GM21390 (cell line): ENCODE data around the gene MYH3.

Experiments used
- ATAC-seq: cut with Tn5 transposase; IDR thresholded peaks from one replicate; pipeline ENCODE4 v1.9.1; 2021; ENCODE audit not compliant: unreplicated experiment

Gene MYH3

GRCh38 chr17:10649602-10650001 lies 7.5 kb downstream of the MYH3 start:
- ATAC-seq = no peak

- no peak for ATAC-seq
Measured at GRCh38 chr17:10648956-10649355, 8.2 kb downstream of the MYH3 start.

GRCh38 chr17:10648381-10648780 lies 8.7 kb downstream of the MYH3 start:
- no peak for ATAC-seq

- ATAC-seq = no peak
Measured at GRCh38 chr17:10646392-10646990, 10.6 kb downstream of the MYH3 start.

- ATAC-seq = no peak
Measured at GRCh38 chr17:10640475-10640874, 16.6 kb downstream of the MYH3 start.

- no peak for ATAC-seq
Measured at GRCh38 chr17:10638151-10638550, 19.0 kb downstream of the MYH3 start.

- ATAC-seq = no peak
Measured at GRCh38 chr17:10635290-10635689, 21.8 kb downstream of the MYH3 start.

- peak; percentile 94 for ATAC-seq
Measured at GRCh38 chr17:10633738-10634379, 23.2 kb downstream of the MYH3 start.

GRCh38 chr17:10631701-10632100 lies 25.4 kb downstream of the MYH3 start:
- ATAC-seq = no peak

- no peak for ATAC-seq
Measured at GRCh38 chr17:10631048-10631700, 25.9 kb downstream of the MYH3 start.

- no peak for ATAC-seq
Measured at GRCh38 chr17:10629706-10630105, 27.4 kb downstream of the MYH3 start.

- ATAC-seq = no peak
Measured at GRCh38 chr17:10628756-10629155, 28.4 kb downstream of the MYH3 start.

GRCh38 chr17:10626390-10626789 lies 30.7 kb downstream of the MYH3 start:
- no peak for ATAC-seq

GRCh38 chr17:10624969-10625368 lies 32.1 kb downstream of the MYH3 start:
- no peak for ATAC-seq

GRCh38 chr17:10623737-10624338 lies 33.3 kb downstream of the MYH3 start:
- no peak for ATAC-seq

GRCh38 chr17:10622617-10623485 lies 34.3 kb downstream of the MYH3 start:
- ATAC-seq = no peak

GRCh38 chr17:10621397-10621796 lies 35.7 kb downstream of the MYH3 start:
- no peak for ATAC-seq

GRCh38 chr17:10620823-10621222 lies 36.3 kb downstream of the MYH3 start:
- ATAC-seq = no peak

GRCh38 chr17:10618202-10618635 lies 38.9 kb downstream of the MYH3 start:
- peak; percentile 83 for ATAC-seq

- ATAC-seq = no peak
Measured at GRCh38 chr17:10617120-10617505, 40.0 kb downstream of the MYH3 start.

GRCh38 chr17:10616502-10617119 lies 40.5 kb downstream of the MYH3 start:
- ATAC-seq = no peak
